NCI-H1694 treated with DMSO at 0.1 percent for 48 hours (cell line): Measurements from ENCODE around the gene POLR2L.
A peak's percentile ranks its signal among the peaks of the same experiment; 100 is the strongest.

Experiments used
- DNase-seq: peaks from one replicate; lab custom pipeline; 2025; lab: John Stamatoyannopoulos, UW

The POLR2L gene

GRCh38 chr11:794013-794765 lies 48.1 kb downstream of the POLR2L start:
- DNase-seq: no peak

- DNase-seq: peak; percentile 55
Observed at GRCh38 chr11:793556-793955, 48.8 kb downstream of the POLR2L start.

- no peak for DNase-seq
Observed at GRCh38 chr11:792873-793272, 49.5 kb downstream of the POLR2L start.

GRCh38 chr11:792535-792821 lies 49.9 kb downstream of the POLR2L start:
- no peak for DNase-seq

- DNase-seq: no peak
Observed at GRCh38 chr11:791658-792534, 50.4 kb downstream of the POLR2L start.

- DNase-seq: no peak
Observed at GRCh38 chr11:790721-791564, 51.4 kb downstream of the POLR2L start.

GRCh38 chr11:789943-790342 lies 52.4 kb downstream of the POLR2L start, which contains the start of gene CEND1:
CEND1 (minus strand) TSS chr11:790090; CDS start chr11:788576, 1,514 bp downstream.
- peak; percentile 16 for DNase-seq
